A549 (cell line): ENCODE results near the gene PHF1. TPM values are rescaled to one million over a fixed set of nuclear protein-coding genes. Genes with fewer than 3 reads are reported as not detected.
A peak's percentile ranks its signal among the peaks of the same experiment; 100 is the strongest.

Source experiments
- ATAC-seq, 2 experiments: fragments of 200-7000 bp in 1 of 2; fragments of >200 bp in 1 of 2; cut with Nextera tagmentation in 1 of 2; cut with Tn5 transposase in 1 of 2; 3 replicates each; pipeline versions ENCODE4 v1.8.0 to v1.9.1; 2018 to 2020; ENCODE audit warnings: mild to moderate bottlenecking in 1 of 2, moderate library complexity in 1 of 2
- CTCF ChIA-PET: fragments of 300-600 bp; sonication (Branson Sonifier 250); formaldehyde crosslinking; extraction: SDS; loops from one replicate; lab custom pipeline; 2021; ENCODE audit warnings: antibody characterized with exemption, inconsistent platforms; lab: Yijun Ruan, JAX
- POLR2A ChIA-PET: fragments of 350-600 bp; formaldehyde crosslinking; extraction: SDS; loops from one replicate; lab custom pipeline; 2021; ENCODE audit warnings: antibody characterized with exemption, inconsistent platforms; lab: Yijun Ruan, JAX
- DNase-seq, 2 experiments: peaks; one replicate each; pipeline versions ENCODE4 v3.0.0 to v3.0.0-alpha.2; 2011 to 2016; ENCODE audit warnings: low read depth in 1 of 2, low spot score in 1 of 2
- FAIRE-seq: peaks from 2 replicates; lab custom pipeline; 2011; peaks lifted over from hg19 to GRCh38; lab: Jason Lieb, UNC
- H3K27ac ChIP-seq, 2 experiments: fragments of >200 bp; sonication (Bioruptor Twin); formaldehyde crosslinking; 3 replicates each; pipeline ENCODE4 v1.5.1; 2016 to 2017
- H3K4me1 ChIP-seq: fragments of >200 bp; sonication (Bioruptor Twin); formaldehyde crosslinking; 3 replicates; pipeline ENCODE4 v1.6.1; 2016
- H3K4me2 ChIP-seq: fragments of >200 bp; sonication (Bioruptor Twin); formaldehyde crosslinking; 3 replicates; pipeline ENCODE4 v1.6.1; 2016
- H3K4me3 ChIP-seq: fragments of >200 bp; sonication (Bioruptor Twin); formaldehyde crosslinking; 3 replicates; pipeline ENCODE4 v1.5.1; 2016
- H3K9me3 ChIP-seq: fragments of >200 bp; sonication (Bioruptor Twin); formaldehyde crosslinking; 3 replicates; pipeline ENCODE4 v1.6.1; 2016
- CHD2 ChIP-seq: fragments of 150-350 bp; IDR thresholded peaks from 2 replicates; pipeline ENCODE4 v1.6.1; 2014; ENCODE audit warnings: low read length; ENCODE audit not compliant: partially characterized antibody
- EHMT2 ChIP-seq: fragments of 200-600 bp; sonication (generic); IDR thresholded peaks from 2 replicates; pipeline ENCODE4 v1.6.1; 2016; ENCODE audit warnings: antibody characterized with exemption, low read depth, mild to moderate bottlenecking, moderate library complexity
- FOSB ChIP-seq: fragments of 250-450 bp; sonication (Bioruptor Pico); IDR thresholded peaks from 2 replicates; pipeline ENCODE4 v1.5.0; 2020; ENCODE audit warnings: mild to moderate bottlenecking, moderate library complexity
- FOSL2 ChIP-seq, 2 experiments: fragments of 450-650 bp in 1 of 2; fragments of >200 bp in 1 of 2; sonication (Bioruptor Twin) in 1 of 2; formaldehyde crosslinking; IDR thresholded peaks; 2 replicates each; pipeline versions ENCODE4 v1.5.0 to v1.6.1; 2016 to 2020; ENCODE audit warnings: mild to moderate bottlenecking in 1 of 2, moderate library complexity in 1 of 2
- MAFK ChIP-seq: fragments of 450-650 bp; IDR thresholded peaks from 2 replicates; pipeline ENCODE4 v1.6.1; 2014; ENCODE audit not compliant: partially characterized antibody
- PHF8 ChIP-seq: fragments of 200-600 bp; sonication (generic); IDR thresholded peaks from 2 replicates; pipeline ENCODE4 v1.6.1; 2016; ENCODE audit warnings: low read depth, mild to moderate bottlenecking, antibody characterized with exemption, moderate library complexity, borderline replicate concordance
- REST ChIP-seq: fragments of 200-600 bp; sonication (generic); IDR thresholded peaks from 2 replicates; pipeline ENCODE4 v1.6.1; 2016; ENCODE audit warnings: antibody characterized with exemption, mild to moderate bottlenecking, moderate library complexity
- WGBS: methylation state at CpG from one replicate; pipeline ENCODE4 v1.1.6; 2017; ENCODE audit errors: missing lambda C conversion rate; 5-methylcytosine and 5-hydroxymethylcytosine counted together
- polyA plus RNA-seq, 4 experiments: library from polyadenylated mRNA; depleted of rRNA in 3 of 4; stranded (reverse); fragments of >200 nt; fragmentation: RNase III in 1 of 4; extraction: RNeasy Plus Mini Kit Qiagen cat#74134 plus additional on column Dnase treatment in 1 of 4; gene quantifications; 2 replicates in 3 of 4; 3 replicates in 1 of 4; pipeline ENCODE4 v1.2.3, GENCODE V29; 2011 to 2017
- TF ChIP-seq, protein P1 (sequence below): fragments of >200 bp; sonication (Bioruptor Twin); formaldehyde crosslinking; IDR thresholded peaks from 3 replicates; pipeline ENCODE4 v1.5.1; 2016

The PHF1 gene
- polyA plus RNA-seq, 2 of the 4 experiments (the other 2 are of a cell fraction) = 14.0 to 21.4 TPM

DNA sequence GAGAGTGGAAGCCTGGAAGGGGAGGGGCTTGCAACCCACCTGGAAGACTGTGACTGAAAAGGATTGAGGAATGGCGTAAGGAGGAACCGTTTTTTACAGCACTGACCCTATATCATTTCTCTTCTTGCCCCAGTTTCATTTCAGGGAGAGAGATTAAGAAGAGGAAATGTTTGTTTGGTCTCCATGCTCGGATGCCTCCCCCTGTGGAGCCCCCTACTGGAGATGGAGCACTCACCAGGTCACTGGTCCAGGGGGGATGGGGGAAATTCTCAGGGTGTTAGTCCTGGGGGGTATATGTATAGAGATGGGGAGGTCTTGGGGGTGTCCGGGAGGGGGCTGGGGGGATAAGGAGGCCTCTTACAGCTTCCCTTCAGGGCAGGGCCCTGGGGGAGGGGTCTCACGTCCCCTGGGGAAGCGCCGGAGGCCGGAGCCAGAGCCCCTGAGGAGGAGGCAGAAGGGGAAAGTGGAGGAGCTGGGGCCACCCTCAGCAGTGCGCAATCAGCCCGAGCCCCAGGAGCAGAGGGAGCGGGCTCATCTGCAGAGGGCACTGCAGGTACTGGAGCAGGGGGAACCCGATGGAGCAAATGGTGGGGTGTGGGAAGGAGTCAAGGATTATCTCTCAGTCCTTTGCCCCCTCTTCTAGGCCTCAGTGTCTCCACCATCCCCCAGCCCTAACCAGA lies 3.9 kb downstream of the PHF1 start:
- POLR2A ChIA-PET = no interaction called here
- Histone ChIP-seq H3K27ac (peak overlapping the region in 1 of 2 experiments; percentile 26; a peak in 1 of 6 replicates), H3K4me3 (no peak overlapping the region), H3K4me1 (peaks cover 39% of the 10 kb centered on the region), H3K9me3 (no peaks in the 10 kb centered on the region), H3K4me2 (no peak overlapping the region)
- TF ChIP-seq, protein P1, sequence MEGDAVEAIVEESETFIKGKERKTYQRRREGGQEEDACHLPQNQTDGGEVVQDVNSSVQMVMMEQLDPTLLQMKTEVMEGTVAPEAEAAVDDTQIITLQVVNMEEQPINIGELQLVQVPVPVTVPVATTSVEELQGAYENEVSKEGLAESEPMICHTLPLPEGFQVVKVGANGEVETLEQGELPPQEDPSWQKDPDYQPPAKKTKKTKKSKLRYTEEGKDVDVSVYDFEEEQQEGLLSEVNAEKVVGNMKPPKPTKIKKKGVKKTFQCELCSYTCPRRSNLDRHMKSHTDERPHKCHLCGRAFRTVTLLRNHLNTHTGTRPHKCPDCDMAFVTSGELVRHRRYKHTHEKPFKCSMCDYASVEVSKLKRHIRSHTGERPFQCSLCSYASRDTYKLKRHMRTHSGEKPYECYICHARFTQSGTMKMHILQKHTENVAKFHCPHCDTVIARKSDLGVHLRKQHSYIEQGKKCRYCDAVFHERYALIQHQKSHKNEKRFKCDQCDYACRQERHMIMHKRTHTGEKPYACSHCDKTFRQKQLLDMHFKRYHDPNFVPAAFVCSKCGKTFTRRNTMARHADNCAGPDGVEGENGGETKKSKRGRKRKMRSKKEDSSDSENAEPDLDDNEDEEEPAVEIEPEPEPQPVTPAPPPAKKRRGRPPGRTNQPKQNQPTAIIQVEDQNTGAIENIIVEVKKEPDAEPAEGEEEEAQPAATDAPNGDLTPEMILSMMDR = peak; percentile 21; the same call in 1 of the 3 replicates
- TF ChIP-seq REST (no peak), MAFK (no peak)
- CTCF ChIA-PET = interaction anchor here (1.7 kb wide), 1 partner anchor 10 kb away, joined by 6 read pairs; no protein-coding TSS in a partner anchor
- ATAC-seq (no peak), DNase-seq (no peak), FAIRE-seq (no peak)
- WGBS = 81% methylated on average over 11 of the region's 12 CpGs

DNA sequence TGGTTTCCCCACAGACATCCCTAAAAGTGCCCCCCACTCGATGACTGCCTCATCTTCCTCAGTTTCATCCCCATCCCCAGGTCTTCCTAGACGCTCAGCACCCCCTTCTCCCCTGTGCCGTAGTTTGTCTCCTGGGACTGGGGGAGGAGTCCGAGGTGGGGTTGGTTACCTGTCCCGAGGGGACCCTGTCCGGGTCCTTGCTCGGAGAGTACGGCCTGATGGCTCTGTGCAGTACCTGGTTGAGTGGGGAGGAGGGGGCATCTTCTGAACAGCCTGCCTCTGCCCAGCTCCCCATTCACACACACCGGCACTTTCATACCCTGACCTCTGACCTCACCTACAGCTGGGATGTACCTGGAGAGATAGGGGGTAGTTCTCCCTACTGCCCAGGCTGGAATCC lies 5.0 kb downstream of the PHF1 start:
- DNase-seq (no peak), ATAC-seq (no peak), FAIRE-seq (no peak)
- Histone ChIP-seq H3K9me3 (no peaks in the 10 kb centered on the region), H3K4me3 (no peak overlapping the region)
- ChIA-PET CTCF (interaction anchor here (2.3 kb wide), 1 partner anchor 10 kb away, joined by 11 read pairs; no protein-coding TSS in a partner anchor), POLR2A (interaction anchor here (0.6 kb wide), 1 partner anchor 140 kb away, joined by 3 read pairs; no protein-coding TSS in a partner anchor)
- no peak for TF ChIP-seq FOSB (CRISPR knock-in tag)
- TF ChIP-seq PHF8 = no peak
- TF ChIP-seq, all 56 proteins: peak for 0
- Histone ChIP-seq H3K4me1 (peaks cover 42% of the 10 kb centered on the region), H3K27ac (0 out of 6 replicates have a peak overlapping the region, but pooled peaks of 1 of the 2 experiments have one; percentile 22), H3K4me2 (peak overlapping the region; percentile 93; the same call in 2 of the 3 replicates)
- WGBS = 88% methylated on average over 9 of the region's 9 CpGs

DNA sequence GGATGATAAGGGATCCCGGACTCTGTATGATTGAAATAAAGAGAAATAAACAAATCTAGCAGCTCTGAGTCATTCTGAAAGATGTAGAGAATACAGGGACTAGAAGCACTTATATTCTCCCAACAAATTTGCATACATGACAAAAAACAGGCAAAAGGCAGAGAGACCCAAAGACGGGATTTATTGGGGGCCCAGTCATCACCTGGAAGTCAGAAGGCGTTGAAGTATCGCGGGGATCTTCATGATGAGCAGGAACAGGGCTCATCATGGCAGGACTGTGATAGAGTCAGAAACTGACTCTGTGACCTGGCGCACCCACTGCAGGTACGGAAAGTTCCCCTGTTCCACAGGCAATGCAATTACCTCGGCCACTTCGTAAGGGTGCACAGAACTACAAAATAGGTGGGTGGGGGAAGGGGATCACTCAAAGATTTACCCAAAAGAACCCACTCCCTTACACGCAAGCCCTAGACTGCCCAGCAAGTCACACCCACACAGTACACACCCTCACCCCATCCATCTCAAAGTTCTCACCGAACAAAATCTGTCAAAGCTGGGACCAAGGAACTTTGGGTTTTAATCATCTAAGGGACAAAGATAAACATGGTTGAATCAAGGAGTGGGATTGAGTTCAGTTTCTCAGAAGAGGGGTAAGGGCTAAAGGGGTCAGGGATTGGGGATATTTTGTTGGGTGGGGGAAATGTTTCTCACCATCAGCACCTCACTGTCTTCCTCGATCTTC lies 5.7 kb downstream of the PHF1 start:
- FAIRE-seq (no peak), ATAC-seq (no peak), DNase-seq (no peak)
- peaks cover 41% of the 10 kb centered on the region for H3K4me1 ChIP-seq
- peak overlapping the region; percentile 86 to 95 for H3K27ac ChIP-seq
- no peaks in the 10 kb centered on the region for H3K9me3 ChIP-seq
- TF ChIP-seq MAFK (peak; percentile 57), CHD2 (no peak)
- H3K4me2 ChIP-seq = peak overlapping the region; percentile 93
- CTCF ChIA-PET = interaction anchor here (1.1 to 2.3 kb wide), 2 partner anchors 9 to 22 kb away, joined by 3 to 11 read pairs; no protein-coding TSS in a partner anchor
- peak overlapping the region; percentile 63 for H3K4me3 ChIP-seq
- POLR2A ChIA-PET = interaction anchor here (0.6 kb wide), 1 partner anchor 139 kb away, joined by 3 read pairs; no protein-coding TSS in a partner anchor
- WGBS = 70% methylated on average over 12 of the region's 12 CpGs

GRCh38 chr6:33417128-33417902 lies 6.5 kb downstream of the PHF1 start:
- Histone ChIP-seq H3K4me2 (peak overlapping the region; percentile 93), H3K4me1 (peaks cover 37% of the 10 kb centered on the region), H3K27ac (peak overlapping the region; percentile 86 to 95), H3K4me3 (peak overlapping the region; percentile 63), H3K9me3 (no peaks in the 10 kb centered on the region)
- ChIA-PET CTCF (interaction anchor here (1.1 to 2.3 kb wide), 3 partner anchors 8 to 22 kb away, joined by 3 to 11 read pairs (median 3); no protein-coding TSS in a partner anchor), POLR2A (no interaction called here)
- ATAC-seq = peak in 1 of 2 experiments; percentile 43; a peak in 3 of 6 replicates
- WGBS = 1% methylated on average over 11 of the region's 25 CpGs
- peak; percentile 30 to 38 for DNase-seq
- TF ChIP-seq FOSL2 (IDR thresholded peaks at IDR 0.05) (no peak), FOSL2 (CRISPR knock-in tag; IDR thresholded peaks at IDR 0.05) (peak; percentile 53), PHF8 (0 out of 2 replicates have a peak, but pooled peaks have one; percentile 49), EHMT2 (no peak)
- FAIRE-seq = no peak
